ENCODE results near the gene ANKRD62.
"Not testable (repeated sequence)": the region's sequence is repeated elsewhere in the genome, so short reads cannot be mapped to it uniquely, and the experiment has no call there.

The ANKRD62 gene

GRCh38 chr18:12121175-12122042, 27.8 kb downstream of the ANKRD62 start:
- peak; percentile 39 for TF ChIP-seq CTCF (conservative IDR thresholded peaks at IDR 0.05; ENCODE audit: low read length)
- H3K4me3 ChIP-seq (ENCODE audit: low read length) = no peak overlapping the region
- no peak for DNase-seq (ENCODE audit: low read depth)

- H3K4me3 ChIP-seq (ENCODE audit: low read length); DNase-seq (ENCODE audit: low read depth): not testable (repeated sequence)
Observed at GRCh38 chr18:12122043-12122389, 28.4 kb downstream of the ANKRD62 start.

- not testable (repeated sequence) for DNase-seq (ENCODE audit: low read depth); H3K4me3 ChIP-seq (ENCODE audit: low read length)
Observed at GRCh38 chr18:12127647-12128046, 34.0 kb downstream of the ANKRD62 start.

GRCh38 chr18:12138831-12139230, 45.2 kb downstream of the ANKRD62 start:
- DNase-seq (ENCODE audit: low read depth); H3K4me3 ChIP-seq (ENCODE audit: low read length): not testable (repeated sequence)

- DNase-seq (ENCODE audit: low read depth); H3K4me3 ChIP-seq (ENCODE audit: low read length): not testable (repeated sequence)
Observed at GRCh38 chr18:12140866-12141265, 47.2 kb downstream of the ANKRD62 start.

GRCh38 chr18:12141778-12142177, 48.1 kb downstream of the ANKRD62 start:
- not testable (repeated sequence) for DNase-seq (ENCODE audit: low read depth); H3K4me3 ChIP-seq (ENCODE audit: low read length)

- DNase-seq (ENCODE audit: low read depth); H3K4me3 ChIP-seq (ENCODE audit: low read length): not testable (repeated sequence)
Observed at GRCh38 chr18:12149431-12149830, 55.8 kb downstream of the ANKRD62 start.

- no peak for DNase-seq (ENCODE audit: low read depth)
- H3K4me3 ChIP-seq (ENCODE audit: low read length) = no peak overlapping the region
- no peak for TF ChIP-seq CTCF (conservative IDR thresholded peaks at IDR 0.05; ENCODE audit: low read length)
Observed at GRCh38 chr18:12154361-12154760, 60.7 kb downstream of the ANKRD62 start.

- TF ChIP-seq CTCF (conservative IDR thresholded peaks at IDR 0.05; ENCODE audit: low read length) = no peak
- H3K4me3 ChIP-seq (ENCODE audit: low read length) = no peak overlapping the region
- peak; percentile 27 for DNase-seq (ENCODE audit: low read depth)
Observed at GRCh38 chr18:12155996-12156395, 62.4 kb downstream of the ANKRD62 start.

GRCh38 chr18:12159446-12159845, 65.8 kb downstream of the ANKRD62 start:
- DNase-seq (ENCODE audit: low read depth) = peak; percentile 4
- no peak overlapping the region for H3K4me3 ChIP-seq (ENCODE audit: low read length)
- no peak for TF ChIP-seq CTCF (conservative IDR thresholded peaks at IDR 0.05; ENCODE audit: low read length)
